ENCODE data around the gene P2RX6.

GRCh38 chr22:20994128-20994901 is 20.6 kb upstream of the P2RX6 start:
- TF ChIP-seq, protein P1, sequence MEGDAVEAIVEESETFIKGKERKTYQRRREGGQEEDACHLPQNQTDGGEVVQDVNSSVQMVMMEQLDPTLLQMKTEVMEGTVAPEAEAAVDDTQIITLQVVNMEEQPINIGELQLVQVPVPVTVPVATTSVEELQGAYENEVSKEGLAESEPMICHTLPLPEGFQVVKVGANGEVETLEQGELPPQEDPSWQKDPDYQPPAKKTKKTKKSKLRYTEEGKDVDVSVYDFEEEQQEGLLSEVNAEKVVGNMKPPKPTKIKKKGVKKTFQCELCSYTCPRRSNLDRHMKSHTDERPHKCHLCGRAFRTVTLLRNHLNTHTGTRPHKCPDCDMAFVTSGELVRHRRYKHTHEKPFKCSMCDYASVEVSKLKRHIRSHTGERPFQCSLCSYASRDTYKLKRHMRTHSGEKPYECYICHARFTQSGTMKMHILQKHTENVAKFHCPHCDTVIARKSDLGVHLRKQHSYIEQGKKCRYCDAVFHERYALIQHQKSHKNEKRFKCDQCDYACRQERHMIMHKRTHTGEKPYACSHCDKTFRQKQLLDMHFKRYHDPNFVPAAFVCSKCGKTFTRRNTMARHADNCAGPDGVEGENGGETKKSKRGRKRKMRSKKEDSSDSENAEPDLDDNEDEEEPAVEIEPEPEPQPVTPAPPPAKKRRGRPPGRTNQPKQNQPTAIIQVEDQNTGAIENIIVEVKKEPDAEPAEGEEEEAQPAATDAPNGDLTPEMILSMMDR (optimal IDR thresholded peaks at IDR 0.05 in 1 of 3, IDR thresholded peaks at IDR 0.05 in 1 of 3, conservative IDR thresholded peaks at IDR 0.05 in 1 of 3; ENCODE audit: extremely low read depth in 1 of 3, insufficient read depth in 2 of 3, low read length in 3 of 3) = no peak
- TF ChIP-seq EZH2 (IDR thresholded peaks at IDR 0.05; ENCODE audit: low read length) = no peak
